GM12878 (cell line): Measurements from ENCODE around the gene OVCA2.

ENCODE experiments used
- MTA3 ChIP-seq: IDR thresholded peaks from 2 replicates; pipeline ENCODE4 v1.6.1; 2012; ENCODE audit warnings: low read length, inconsistent platforms, borderline replicate concordance
- NR2C1 ChIP-seq: fragments of 450-650 bp; IDR thresholded peaks from 2 replicates; pipeline ENCODE4 v1.6.1; 2017; ENCODE audit warnings: antibody characterized with exemption, mild to moderate bottlenecking, moderate library complexity

- no peak for TF ChIP-seq NR2C1
- TF ChIP-seq MTA3, result no peak
Measured at GRCh38 chr17:2086306-2086705, 44.5 kb downstream of the OVCA2 start.
